Ishikawa (cell line): ENCODE results near the gene KIF16B.

Experiments used
- CEBPB ChIP-seq: IDR thresholded peaks from 2 replicates; pipeline ENCODE4 v1.6.1; 2012
- EGR1 ChIP-seq: IDR thresholded peaks from 2 replicates; pipeline ENCODE4 v1.6.1; 2012
- EP300 ChIP-seq: IDR thresholded peaks from 2 replicates; pipeline ENCODE4 v1.6.1; 2012; ENCODE audit warnings: borderline replicate concordance
- RAD21 ChIP-seq: IDR thresholded peaks from 2 replicates; pipeline ENCODE4 v1.6.1; 2012; ENCODE audit warnings: low read depth
- TAF1 ChIP-seq: IDR thresholded peaks from 2 replicates; pipeline ENCODE4 v1.6.1; 2012; ENCODE audit warnings: low read depth, mild to moderate bottlenecking
- TCF12 ChIP-seq: IDR thresholded peaks from 2 replicates; pipeline ENCODE4 v1.6.1; 2012; ENCODE audit warnings: low read depth
- ZBTB7A ChIP-seq: IDR thresholded peaks from 2 replicates; pipeline ENCODE4 v1.6.1; 2012; ENCODE audit warnings: low read depth
- TF ChIP-seq, protein P1 (sequence below): IDR thresholded peaks from 2 replicates; pipeline ENCODE4 v1.6.1; 2012

DNA sequence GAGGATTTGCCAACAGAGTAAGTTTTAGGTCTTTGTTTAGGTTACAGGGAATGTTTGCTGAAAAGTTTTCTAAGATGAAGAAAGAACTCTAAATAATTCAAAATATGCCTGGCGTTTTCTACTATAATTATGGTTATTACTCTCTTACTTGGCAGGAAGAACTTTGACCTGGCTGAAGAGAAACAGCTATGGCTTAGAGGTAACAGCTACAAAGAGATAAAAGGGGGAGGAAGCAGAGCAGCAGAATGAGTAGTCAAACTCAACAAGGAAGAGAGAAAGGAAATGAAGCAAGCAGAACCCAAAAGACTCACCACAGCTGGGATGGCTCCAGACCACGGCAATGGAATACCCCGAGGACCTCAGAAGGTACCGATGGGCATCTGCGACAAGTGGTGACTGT lies 95.6 kb downstream of the KIF16B start:
- TF ChIP-seq EP300 (no peak), RAD21 (no peak), ZBTB7A (no peak), TCF12 (no peak), EGR1 (no peak), TAF1 (no peak), CEBPB (no peak)
- TF ChIP-seq, protein P1, sequence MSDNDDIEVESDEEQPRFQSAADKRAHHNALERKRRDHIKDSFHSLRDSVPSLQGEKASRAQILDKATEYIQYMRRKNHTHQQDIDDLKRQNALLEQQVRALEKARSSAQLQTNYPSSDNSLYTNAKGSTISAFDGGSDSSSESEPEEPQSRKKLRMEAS = no peak
